ENCODE results near the gene PRKCH.

PRKCH gene

GRCh38 chr14:61533513-61534255 is 212.3 kb downstream of the PRKCH start:
- DNase-seq (ENCODE audit: low spot score), result no peak

DNA sequence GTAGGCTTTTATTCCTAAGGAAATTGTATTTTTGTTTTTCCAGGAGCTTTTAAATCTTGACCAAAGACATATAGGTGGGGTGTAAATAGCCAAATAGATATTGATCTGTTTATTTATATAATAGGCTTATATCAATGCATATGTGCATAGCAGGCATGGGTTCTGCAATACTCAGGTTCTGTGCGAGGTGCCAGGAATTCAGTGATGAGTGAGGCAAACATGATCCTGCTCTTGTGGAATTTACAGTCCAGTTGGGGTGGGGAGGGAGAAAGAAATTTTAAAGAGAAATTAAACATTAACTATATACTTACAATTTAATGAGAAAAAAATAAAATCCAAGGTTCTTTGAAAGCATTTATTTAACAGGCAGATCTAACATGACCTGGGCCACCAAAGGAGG is 213.7 kb downstream of the PRKCH start:
- DNase-seq (ENCODE audit: low spot score), result no peak

- no peak for DNase-seq (ENCODE audit: low spot score)
These were observed 214.1 kb downstream of the PRKCH start for GRCh38 chr14:61535458-61535857.

- no peak for DNase-seq (ENCODE audit: low spot score)
These were observed 215.5 kb downstream of the PRKCH start for GRCh38 chr14:61536661-61537562.

- DNase-seq (ENCODE audit: low spot score), result peak; percentile 41
These were observed 216.4 kb downstream of the PRKCH start for GRCh38 chr14:61537563-61538463.

- no peak for DNase-seq (ENCODE audit: low spot score)
These were observed 217.2 kb downstream of the PRKCH start for GRCh38 chr14:61538464-61539022.

- DNase-seq (ENCODE audit: low spot score), result no peak
These were observed 218.3 kb downstream of the PRKCH start for GRCh38 chr14:61539631-61540030.

DNA sequence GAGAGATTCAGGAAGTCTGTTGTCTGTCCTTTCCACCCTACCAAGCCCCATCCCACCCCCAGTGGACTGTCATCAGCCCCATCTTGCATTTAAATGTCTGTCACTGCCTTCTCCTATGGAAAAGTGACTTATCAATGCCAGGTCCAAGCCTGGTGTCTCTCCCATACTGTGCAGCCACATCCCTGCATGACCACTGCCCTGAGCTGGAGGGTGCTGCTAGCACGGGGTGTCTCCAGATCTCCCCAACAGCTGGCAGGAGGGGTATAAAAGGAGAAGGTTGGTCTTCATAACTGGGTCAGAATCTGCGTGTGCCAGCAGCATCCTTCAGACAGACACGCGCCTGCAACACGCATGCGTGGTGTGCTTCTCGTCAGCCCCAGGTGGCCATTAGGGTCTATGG is 219.6 kb downstream of the PRKCH start:
- DNase-seq (ENCODE audit: low spot score), result no peak

- no peak for DNase-seq (ENCODE audit: low spot score)
These were observed 221.7 kb downstream of the PRKCH start for GRCh38 chr14:61542848-61543790.

DNA sequence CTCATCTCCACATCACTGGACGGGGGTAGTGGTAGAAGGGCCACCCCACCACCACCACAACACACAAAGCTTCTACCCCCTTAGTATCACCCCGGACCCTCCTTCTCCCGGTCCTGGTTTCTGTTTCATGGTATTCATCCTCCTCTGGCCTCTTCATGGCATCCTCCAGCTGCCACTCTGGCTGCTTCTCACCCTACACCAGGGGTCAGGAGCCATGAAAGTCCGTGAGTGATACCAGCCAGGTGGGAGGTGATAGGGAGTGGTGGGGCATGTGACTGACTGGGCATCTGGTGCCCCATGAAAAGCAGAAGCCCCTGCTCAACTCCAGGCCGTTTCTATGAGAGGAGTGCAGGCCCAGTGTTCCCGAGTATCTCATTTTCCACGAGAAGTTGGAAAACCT is 222.6 kb downstream of the PRKCH start:
- no peak for DNase-seq (ENCODE audit: low spot score)

GRCh38 chr14:61544448-61545330 is 223.3 kb downstream of the PRKCH start:
- no peak for DNase-seq (ENCODE audit: low spot score)

- no peak for DNase-seq (ENCODE audit: low spot score)
These were observed 224.5 kb downstream of the PRKCH start for GRCh38 chr14:61545726-61546455.

GRCh38 chr14:61547186-61548069 is 226.0 kb downstream of the PRKCH start:
- no peak for DNase-seq (ENCODE audit: low spot score)

GRCh38 chr14:61549425-61549824 is 228.0 kb downstream of the PRKCH start:
- no peak for DNase-seq (ENCODE audit: low spot score)

GRCh38 chr14:61551384-61551783 is 230.0 kb downstream of the PRKCH start:
- DNase-seq (ENCODE audit: low spot score), result no peak

- DNase-seq (ENCODE audit: low spot score), result no peak
These were observed 230.9 kb downstream of the PRKCH start for GRCh38 chr14:61552241-61552640.

DNA sequence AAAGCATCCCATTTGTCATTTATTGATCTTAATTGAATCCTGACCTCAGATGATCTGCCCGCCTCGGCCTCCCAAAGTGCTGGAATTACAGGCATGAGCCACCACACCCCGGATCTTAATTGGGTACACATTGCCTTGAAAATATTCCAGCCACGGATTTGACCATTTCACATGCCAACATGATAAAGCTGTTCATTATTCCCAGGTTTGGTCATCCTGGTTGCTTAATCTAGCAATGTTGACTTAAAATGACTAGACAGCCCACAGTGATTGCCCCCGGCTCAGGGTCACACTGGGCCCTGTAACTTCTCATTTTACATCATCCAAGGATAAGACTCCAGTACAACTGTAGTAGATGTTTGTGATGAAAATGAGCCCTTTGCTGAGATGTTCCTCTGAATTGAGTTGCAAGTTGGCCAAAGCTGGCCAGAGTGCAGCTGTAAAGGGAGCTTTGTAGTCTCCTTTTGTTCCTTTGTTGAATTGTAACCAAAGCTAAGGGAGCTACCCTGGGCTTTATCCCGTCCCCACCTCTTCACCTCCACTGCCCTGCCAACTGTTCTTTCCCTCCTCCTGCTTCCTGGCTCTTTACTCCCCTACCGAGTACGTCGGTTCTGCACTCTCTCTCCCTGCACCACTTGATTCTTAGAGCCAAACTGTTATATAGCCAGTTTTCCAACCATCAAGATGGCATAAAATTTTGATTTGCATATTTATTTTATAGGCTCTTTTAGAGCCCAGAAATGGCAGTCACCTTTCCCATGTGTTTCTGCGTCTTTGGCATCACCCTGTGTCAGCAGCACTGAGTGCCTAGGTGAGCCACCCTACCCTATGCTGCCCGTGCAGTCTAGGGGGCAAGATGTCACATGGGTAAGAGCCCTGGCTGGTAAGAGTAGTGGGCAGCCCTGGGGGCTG is 232.6 kb downstream of the PRKCH start:
- no peak for DNase-seq (ENCODE audit: low spot score)
